NB4 (cell line): ENCODE data around the gene GASK1B.

Experiments used
- POLR2A ChIP-seq: IDR thresholded peaks from 2 replicates; pipeline ENCODE4 v1.6.1; 2011; ENCODE audit warnings: mild to moderate bottlenecking; ENCODE audit not compliant: insufficient read length; ENCODE audit errors: extremely low read depth
- TF ChIP-seq, protein P1 (sequence below): IDR thresholded peaks from one replicate; pipeline ENCODE4 v1.5.1; 2012; ENCODE audit warnings: low read depth, low read length
- TF ChIP-seq, protein P2 (sequence below): IDR thresholded peaks from 2 replicates; pipeline ENCODE4 v1.6.1; 2011; ENCODE audit warnings: low read depth, low read length

DNA sequence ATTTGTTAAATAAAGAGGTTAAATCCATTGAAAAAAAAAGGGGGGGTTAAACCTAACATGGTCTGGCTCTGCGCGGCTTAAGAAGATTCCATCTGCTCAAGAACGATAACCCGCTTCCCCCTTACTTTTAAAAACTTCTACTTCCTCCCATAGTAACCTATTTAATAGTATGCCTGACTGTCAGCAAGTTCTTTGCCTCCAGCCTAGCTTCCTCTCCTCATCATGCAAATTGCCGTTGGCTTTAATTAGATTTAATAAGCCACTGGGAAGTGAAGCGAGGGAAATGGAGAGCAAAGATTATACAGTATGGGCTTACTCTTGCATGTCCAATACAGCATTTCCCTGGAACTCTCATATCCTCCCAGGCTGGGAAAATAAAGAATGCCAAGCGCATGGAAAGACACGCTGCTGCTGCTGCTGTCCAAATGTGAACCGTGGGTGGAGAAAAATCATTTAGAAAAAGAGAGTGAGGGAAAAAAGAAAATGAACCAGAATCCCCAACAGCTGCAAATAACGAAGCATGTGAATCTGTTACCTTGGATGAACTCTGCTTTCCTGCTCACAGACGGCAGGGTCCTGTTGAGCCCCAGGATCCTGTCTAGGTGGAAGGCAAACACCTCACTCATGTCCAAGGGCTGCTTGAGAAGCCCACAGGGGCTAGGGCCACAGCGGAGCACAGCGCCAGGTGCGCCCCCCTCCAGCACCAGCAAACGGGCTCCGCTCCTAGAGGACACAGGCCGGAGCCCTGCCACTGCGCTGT, 2.7 kb downstream of the GASK1B start:
- no peak for TF ChIP-seq POLR2A
- TF ChIP-seq, protein P1, sequence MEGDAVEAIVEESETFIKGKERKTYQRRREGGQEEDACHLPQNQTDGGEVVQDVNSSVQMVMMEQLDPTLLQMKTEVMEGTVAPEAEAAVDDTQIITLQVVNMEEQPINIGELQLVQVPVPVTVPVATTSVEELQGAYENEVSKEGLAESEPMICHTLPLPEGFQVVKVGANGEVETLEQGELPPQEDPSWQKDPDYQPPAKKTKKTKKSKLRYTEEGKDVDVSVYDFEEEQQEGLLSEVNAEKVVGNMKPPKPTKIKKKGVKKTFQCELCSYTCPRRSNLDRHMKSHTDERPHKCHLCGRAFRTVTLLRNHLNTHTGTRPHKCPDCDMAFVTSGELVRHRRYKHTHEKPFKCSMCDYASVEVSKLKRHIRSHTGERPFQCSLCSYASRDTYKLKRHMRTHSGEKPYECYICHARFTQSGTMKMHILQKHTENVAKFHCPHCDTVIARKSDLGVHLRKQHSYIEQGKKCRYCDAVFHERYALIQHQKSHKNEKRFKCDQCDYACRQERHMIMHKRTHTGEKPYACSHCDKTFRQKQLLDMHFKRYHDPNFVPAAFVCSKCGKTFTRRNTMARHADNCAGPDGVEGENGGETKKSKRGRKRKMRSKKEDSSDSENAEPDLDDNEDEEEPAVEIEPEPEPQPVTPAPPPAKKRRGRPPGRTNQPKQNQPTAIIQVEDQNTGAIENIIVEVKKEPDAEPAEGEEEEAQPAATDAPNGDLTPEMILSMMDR = no peak
- TF ChIP-seq, protein P2, sequence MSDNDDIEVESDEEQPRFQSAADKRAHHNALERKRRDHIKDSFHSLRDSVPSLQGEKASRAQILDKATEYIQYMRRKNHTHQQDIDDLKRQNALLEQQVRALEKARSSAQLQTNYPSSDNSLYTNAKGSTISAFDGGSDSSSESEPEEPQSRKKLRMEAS = no peak
